Effector CD8-positive, alpha-beta T cell (primary cell): ENCODE measurements around the gene PRAMEF20.

Experiments used
- DNase-seq: peaks from one replicate; lab custom pipeline; 2025; lab: John Stamatoyannopoulos, UW

PRAMEF20 gene

GRCh38 chr1:13462682-13463081 lies 52.4 kb downstream of the PRAMEF20 start:
- DNase-seq, result no peak

- DNase-seq, result no peak
Measured at GRCh38 chr1:13465515-13465914, 55.3 kb downstream of the PRAMEF20 start.

GRCh38 chr1:13469343-13469742 lies 59.1 kb downstream of the PRAMEF20 start:
- no peak for DNase-seq
